ENCODE data around the gene CWC27.

GRCh38 chr5:65067147-65067506 lies 298.4 kb downstream of the CWC27 start:
- TF ChIP-seq CTCF (IDR thresholded peaks at IDR 0.05) (no peak), POLR2A (IDR thresholded peaks at IDR 0.05) (no peak), POLR2AphosphoS5 (IDR thresholded peaks at IDR 0.05) (no peak)
